UCSD-AML1 (cell line): ENCODE data around the gene NOVA2.

Experiments
- DNase-seq: peaks from one replicate; lab custom pipeline; 2025; ENCODE audit not compliant: unreplicated experiment; lab: John Stamatoyannopoulos, UW

Gene NOVA2

DNA sequence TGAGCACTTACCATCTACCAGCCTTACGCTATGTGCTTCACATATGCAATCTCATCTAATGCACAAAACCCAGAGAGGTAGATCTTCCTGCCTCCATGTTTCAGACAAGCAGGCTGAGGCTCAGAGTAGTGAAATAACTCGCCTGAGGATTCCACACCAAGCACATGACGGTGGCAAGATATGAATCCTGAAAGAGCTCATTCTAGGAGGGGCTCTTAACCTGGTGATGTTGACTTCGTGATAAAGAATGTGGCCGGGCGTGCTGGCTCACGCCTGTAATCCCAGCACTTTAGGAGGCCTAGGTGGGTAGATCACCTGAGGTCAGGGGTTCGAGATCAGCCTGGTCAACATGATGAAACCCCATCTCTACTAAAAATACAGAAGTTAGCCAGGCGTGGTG lies 5.0 kb downstream of the NOVA2 start:
- no peak for DNase-seq

DNA sequence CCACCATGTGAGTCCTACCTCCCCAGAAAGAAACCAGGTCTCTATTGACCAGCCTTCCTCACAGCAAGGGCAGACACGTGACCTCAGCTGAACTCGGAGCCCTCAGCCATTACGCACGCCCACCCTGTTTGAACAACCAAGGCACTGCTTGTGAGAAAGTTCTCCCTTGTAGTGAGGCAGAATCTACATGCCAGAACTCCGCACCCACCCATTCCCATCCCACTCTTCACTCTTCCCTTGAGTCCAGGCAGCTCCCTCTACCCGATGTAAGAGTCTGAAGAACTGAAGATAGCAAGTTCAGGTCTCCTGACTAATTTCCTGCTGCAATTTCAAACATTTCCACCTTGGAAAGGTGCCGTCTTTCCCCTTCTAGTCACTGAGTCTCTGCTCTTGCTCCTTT lies 6.4 kb downstream of the NOVA2 start:
- DNase-seq: no peak

DNA sequence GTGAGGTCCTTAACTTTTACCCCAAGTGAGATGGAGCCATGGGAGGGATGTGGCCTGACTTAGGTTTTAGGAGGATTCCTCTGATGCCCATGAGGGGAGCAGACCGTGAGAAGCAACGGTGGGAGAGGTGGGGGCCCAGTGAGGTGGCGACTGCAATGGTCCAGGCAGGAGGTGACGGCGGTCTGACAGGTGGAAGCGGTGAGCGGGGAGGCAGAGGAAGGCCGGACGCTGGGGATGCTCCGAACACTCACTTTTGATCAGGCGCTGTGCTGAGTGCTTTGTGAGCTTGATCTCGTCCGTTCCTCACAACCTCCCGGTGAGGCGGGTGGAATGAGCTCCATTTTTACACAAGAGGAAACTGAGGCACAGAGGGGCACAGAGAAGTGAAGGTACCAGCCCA lies 11.6 kb downstream of the NOVA2 start:
- DNase-seq: no peak

DNA sequence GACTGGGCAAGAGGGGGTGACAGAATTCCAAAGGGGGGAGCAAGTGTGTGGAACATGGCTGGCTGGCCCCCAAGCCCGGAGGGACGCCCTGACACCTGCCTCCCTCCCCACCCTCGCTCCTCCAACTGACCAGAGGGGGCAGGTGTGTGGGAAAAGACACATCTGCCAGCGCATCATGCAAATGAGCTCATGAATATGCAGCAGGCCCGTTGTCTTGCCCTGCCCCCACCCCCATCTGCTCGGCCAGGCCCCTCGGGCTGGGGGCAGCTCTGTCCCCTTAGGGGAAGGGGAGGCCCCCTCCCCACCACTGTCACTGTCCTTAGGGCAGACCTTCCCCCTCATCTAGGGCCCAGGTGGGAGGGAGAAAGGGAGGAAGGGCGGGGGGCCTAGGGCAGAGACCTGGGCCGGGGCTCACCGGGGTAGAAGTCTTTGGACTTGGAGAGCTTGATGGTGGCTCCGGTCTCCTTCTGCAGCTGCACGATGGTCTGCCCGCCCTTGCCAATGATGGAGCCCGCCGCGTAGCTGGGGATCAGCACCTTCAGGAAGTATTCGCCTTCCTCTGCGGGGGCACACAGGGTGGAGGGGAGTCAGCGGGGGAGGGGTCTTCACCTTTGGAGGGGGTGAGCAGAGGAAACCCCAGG lies 12.9 kb downstream of the NOVA2 start:
- no peak for DNase-seq

DNA sequence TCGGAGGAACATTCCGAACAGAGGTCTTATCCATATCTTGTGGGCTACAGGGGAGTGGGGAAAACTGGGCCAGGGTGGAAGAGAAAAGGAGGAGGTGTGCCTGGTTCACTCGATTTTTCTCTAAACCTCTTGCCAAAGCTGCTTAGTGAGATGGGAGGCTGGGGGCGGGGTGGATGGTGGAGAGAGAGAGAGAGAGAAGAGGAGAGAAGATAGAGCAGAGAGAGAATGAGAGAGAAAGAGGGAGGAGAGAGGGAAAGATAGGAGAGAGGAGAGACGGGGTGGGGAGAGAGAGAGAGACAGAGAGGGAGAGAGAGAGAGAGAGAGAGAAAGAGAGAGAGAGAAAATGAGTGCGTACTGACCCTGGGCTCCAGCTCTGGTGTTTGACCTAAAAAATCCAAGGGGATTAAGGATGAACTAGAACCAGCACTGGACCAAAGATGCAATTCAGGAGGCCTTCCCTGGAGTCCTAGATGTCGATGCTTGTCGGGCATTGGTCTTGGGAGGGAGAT lies 14.1 kb downstream of the NOVA2 start:
- no peak for DNase-seq

DNA sequence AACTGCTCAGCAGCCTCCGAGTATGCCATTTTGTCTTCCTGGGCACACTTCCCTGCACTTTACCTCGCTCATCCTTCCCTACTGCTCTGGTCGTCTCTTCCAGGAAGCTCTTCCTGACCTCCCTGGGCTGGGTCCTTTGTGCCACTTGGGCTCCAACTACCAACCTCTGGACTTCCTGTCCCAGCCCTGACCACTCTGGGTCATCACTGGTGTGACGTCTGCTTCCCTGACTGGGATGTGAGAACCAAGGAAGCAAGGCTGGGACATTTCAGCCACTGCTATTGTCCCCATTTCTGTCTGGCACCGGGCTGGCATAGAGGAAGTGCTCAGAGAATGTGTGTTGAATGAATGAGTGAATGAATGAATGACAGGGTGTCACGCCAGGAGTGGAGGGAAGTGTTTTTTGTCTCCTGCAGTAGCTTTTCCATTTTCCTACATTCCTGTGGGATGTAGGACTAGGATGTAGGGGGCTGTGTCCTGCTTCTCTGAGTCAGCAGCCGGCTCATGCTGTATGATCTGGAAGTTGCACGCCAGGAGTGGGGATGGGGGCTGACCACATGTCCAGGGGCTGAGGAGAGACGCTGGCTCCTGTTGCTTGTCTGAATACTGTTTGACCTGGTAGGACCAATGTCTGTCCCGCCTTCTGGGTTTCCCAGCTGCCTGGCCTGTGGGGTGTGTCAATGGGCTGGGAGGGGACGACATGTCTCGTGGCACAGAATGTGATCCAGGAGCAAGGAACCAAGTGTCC lies 14.7 kb downstream of the NOVA2 start:
- no peak for DNase-seq

DNA sequence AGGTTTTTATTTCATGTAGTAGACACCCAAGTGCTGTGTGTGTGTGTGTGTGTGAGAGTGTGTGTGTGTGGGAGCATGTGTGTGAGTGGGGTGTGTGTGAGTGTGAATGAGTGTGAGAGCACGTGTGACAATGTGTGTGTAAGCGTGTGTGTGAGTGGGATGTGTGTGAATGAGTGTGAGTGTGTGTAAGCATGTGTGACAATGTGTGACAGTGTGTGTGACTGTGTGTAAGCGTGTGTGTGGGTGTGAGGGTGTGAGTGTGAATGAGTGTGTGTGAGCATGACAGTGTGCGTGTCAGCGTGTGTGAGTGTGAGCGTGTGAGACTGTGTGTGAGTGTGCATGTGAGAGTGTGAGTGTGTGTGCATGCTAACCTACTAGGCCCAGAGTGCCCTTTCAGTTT lies 15.3 kb downstream of the NOVA2 start:
- no peak for DNase-seq

DNA sequence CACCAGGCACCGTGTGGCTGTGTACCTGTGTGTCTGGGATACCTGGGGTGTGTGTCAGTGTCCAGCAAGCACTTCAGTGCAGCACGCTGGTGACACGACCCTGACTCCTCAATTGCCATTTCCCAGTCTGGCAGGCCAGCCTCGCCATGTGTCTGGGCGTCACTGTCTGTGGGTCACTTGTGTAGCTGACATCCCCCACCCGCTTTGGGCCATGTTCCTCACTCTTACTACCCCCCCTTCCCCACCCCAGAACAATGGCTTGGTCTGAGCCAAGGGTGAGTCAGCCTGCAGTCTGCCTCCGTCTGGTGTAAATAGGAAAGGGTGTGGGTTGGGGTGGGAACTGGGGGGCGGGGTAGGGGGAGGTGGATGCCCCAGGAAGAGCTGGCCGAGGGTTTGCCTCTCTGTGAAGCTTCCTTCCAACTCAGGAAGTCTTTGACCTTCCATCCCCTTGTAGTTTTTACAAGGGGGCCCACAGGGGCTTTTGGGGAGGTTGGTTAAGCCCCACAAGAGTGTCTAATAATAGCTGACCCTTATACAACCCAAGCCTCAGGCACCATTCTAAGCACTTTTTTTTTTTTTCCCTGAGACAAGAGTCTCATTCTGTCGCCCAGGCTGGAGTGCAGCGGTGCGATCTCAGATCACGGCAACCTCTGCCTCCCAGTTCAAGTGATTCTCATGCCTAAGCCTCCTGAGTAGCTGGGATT lies 17.6 kb downstream of the NOVA2 start:
- DNase-seq: peak; percentile 18

DNA sequence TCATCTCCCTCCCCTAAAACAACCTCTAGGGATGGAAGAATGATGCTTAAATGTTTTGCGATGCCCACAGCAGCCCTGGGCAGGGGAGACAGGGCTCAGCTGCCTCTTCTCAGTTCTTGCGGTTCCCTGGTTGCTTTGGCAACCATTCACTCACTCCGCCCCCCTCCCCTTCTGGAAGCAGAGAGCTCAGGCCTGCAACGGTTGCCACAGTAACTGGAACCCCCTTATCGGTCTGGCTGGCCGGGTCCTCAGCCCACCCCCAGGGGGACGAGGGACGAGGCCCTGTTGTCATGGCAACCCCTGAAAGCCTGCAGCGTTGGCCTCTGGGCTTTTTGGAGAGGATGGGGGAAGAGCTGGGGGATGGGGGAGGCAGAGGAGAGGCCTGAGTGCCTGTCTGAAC lies 19.5 kb downstream of the NOVA2 start:
- no peak for DNase-seq

DNA sequence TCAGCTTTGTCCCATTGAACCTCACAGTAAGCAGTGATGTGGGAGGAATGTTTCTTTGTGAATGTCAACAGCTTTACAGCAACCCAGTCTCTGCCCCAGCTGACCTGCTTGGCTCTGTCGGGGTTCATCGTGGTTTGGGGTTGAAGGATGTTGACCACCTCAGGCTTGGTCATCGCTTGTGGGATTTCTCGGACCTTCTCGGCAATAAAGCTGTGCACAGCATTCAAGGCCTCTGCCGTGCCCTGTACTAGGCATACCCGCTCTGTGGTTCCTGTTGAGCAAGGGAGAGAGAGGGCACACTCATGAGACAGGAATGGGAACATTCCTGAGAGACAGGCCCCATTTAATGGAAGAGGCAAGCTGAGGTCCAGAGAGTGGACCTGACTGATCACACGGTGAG lies 20.0 kb downstream of the NOVA2 start:
- no peak for DNase-seq

DNA sequence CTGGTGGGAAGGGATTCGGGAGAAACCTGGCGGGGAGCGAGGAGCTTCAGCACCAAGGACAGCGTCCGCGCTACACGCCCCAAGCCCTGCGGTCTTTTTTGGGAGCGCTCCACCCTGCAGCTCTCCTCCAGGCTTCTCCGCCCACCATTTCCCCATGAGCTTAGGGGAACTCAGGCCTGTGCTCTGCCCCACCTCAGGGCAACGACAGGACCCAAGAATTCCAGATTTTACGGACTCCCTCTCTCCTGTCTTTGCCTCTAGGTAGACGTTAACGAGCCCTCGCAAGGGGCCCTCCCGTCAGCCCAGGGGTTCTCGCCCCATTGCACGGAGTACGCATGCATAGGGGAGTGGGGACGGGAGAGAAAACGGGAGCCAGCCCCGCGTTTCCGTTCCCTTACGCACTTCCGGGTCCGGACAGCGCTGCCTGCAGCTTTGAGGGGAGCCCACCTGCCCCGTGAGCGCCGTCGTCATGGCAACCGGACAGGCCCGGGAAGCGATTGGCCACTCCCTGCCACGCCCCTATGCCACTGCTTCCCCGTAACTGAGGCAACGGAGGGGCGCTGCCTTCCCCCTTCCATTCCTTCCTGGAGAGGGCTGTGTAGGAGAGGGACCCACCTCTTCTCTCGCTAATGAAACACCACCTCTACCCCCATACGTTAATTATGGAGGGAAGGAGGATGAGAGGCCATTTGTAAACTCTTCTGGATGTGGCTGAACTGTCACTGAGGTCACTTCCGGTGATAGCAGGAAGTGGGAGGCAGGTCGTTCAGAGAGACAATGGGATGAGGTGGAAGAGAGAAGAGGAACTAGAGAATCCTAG lies 20.8 kb downstream of the NOVA2 start:
- DNase-seq: peak; percentile 58

DNA sequence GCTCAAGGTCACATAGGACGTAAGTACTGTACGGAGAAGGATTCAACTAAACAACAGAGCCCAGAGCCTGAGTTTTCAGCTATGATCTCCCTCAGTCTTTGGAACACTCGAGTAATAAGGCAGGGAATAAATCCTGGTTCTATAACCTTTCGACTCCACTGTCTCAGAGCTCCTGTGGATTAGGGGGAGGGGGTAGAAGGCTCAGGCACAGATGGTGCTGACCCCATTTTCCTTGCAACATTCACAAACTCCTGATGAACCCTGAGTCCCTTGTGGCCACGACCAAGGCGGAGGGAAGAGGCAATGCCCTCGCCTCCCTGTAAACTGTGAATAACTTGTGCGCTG lies 21.4 kb downstream of the NOVA2 start:
- DNase-seq: no peak

DNA sequence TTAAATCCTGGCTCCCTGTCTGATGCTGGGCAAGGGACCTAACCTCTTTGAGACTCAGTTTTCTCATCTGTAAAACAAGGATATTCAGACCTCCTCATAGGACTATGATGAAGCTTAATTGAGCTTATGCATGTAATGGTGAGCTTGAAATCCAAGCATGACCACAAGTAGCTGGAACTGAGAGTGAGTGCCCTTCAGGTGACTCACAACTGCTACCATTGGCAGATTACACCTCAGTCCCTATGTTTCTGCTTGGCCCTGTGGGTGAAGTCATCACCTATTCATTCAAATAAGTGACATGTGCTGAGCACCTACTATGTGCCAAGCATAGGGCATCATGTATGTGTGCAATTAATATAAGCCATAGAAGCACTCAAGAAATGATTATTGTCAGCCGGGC lies 25.7 kb downstream of the NOVA2 start:
- no peak for DNase-seq

DNA sequence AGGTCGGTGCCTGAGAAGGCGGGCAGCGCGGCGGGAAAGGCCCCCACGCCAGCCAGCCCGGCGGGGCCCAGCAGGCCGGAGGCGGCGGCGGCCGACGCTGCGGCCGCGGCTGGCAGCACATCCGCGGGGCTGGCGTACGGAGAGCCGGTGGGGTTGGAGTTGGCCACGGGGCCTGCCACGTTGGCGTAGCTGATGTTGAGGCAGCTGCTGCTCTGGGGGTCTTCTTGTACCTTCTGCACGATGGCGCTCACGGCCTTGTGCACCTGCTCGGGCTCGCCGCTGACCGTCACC lies 33.2 kb downstream of the NOVA2 start:
- DNase-seq: no peak

DNA sequence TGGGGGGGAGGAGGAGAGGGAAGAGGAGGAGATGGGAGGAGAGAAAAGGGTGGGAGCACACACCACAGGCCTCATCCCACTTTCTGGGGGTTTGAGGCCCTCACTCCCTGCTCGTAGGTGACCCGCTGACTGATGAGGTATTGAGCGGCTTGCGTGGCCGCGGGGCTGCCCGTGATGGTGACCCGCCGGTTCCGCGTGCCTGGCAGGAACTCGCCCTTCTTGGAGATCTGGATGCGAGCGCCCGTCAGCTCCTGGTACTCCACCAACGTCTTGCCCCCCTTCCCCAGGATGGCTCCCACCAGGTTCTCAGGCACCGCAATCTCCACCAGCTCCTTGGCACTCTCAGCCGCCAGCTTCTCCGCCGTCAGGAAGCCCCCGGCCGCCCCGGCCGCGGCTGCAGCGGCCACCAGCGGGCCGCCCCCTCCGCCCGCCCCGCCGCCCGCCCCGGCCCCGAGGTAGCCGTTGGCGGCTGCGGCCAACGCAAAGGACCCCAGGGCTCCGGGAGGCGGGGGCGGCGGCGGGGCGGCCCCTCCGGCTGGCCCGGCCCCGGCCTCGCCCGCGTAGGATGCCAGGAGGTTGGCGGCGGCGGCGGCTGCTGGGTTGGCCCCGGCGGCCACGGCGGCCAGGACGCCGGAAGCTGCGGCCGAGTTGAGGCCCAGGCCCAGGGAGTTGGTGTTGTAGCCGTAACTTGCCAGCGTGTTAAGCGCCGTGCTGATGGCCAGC lies 33.7 kb downstream of the NOVA2 start:
- DNase-seq: no peak

DNA sequence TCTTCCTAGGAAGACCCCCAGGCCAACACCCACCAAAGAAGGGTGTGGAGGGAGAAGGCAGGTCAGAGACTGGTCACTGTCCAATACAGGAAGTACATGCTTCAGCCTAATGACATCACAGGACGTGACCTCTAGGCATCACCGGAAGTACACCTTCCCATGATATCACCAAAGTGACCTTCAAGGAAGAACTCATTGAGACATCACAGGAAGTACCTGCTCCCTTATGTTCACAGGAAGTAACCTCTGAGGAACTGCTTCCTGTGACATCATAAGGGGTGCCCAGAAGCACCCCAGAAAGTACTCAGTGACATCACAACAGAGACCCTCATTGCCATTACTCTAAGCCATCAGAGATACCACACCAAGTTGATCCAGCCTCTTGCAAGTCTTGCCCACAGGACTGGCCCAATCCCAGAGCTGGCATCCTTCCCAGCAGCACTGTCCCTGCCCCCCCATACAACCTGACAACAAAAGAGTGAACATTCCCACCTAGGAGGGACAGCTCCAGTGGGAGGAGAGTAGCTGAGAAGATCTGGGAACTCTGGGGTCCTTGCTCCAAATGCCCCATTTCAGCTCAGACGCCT lies 34.8 kb downstream of the NOVA2 start:
- DNase-seq: no peak

DNA sequence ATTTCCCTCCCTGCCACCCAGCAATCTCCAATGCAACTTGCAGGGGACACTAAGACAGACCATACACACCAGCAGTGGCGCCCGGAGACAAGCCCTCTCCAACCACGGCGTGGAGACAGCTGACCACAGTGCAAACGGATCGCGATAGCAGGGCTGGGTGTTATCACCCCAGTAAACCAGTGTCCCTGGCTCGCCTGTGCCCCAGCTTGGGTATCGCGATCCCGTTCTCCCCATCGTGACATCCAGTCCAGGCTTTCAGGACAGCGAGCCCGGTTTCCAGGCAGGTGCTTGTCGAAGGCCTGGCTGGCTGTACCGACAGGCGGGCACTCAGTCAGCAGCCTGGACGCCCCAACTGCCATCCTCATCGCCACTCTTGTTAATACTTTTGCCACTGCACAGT lies 38.4 kb downstream of the NOVA2 start:
- no peak for DNase-seq

DNA sequence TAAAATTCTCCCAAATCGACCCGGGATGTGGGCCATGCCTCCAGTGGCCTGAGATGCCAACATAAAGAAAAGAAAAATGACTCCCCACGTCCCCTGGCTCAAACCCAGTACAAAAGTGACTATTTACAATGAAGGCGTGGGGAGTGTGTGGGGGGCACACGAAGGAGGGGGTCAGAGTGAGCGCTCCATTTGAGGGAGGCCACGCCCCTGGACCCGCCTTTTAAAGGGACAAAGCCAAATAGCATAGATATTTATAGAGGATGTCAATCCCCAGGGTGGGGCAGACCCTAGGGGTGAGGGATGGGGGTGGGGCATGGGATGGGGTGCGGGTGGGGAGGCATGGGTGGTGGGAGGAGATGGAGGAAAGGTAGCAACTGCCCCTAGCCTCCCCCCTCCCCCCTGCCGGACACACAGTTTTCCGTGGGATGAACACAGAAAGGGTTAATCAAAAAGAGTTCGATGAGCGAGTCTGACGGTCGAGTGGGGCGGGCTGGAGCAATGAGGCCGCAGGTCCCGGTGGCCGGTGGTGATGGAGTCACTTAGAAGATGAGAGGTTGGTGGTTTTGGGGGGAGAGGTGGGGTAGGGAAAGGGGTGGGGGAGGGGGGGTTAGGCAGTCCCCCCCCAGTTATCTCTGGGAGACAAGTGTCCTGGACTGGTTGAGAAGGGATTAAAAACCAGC lies 39.0 kb downstream of the NOVA2 start:
- no peak for DNase-seq

DNA sequence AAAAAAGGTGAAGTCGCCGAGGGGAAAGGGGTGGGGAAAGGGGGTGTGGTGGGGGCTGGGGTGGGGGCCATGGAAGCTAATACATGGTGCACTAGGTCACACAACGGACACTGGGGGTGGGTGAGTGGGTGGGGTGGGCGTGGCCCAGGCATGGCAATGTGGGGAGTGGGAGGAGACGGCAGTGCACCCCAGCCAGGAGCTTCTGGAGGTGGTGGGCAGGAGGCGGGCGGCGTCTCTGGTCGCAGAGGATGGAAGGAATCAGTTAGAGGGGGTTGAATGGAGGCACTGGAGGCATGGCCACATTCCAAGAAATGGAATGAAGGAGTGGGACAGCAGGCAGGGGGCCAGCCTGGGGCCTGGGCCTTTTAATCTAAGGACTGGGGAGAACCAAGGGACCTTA lies 39.9 kb downstream of the NOVA2 start:
- DNase-seq: no peak

DNA sequence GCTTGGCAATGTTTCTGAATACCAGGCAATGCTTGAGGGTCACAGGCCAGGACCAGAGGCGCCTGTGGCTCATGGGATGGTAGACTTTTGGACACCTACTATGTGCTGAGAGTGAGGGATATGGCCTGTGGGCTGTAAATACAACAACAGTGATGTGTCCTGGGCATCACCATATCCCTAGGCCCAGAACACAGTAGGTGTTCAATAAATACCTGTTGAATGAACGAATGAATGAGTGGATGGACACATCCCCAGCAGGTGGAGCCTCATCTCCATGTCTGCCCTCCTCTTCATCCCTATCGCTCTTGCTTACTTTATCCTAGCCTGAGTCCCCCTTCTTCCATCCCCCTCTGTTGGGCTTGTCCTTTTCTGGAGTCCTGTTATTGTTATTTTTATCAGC lies 42.6 kb downstream of the NOVA2 start:
- no peak for DNase-seq
